HL-60 (cell line): ENCODE measurements around the gene FAS.

Source experiments
- DNase-seq, 2 experiments: peaks; one replicate each; pipeline ENCODE4 v3.0.0-alpha.2; 2010 to 2020; ENCODE audit warnings: low read depth in 1 of 2, low spot score in 1 of 2
- H3K27ac ChIP-seq: fragments of 250-450 bp; sonication (Bioruptor Pico); replicated peaks from 2 replicates; pipeline ENCODE4 v1.5.1; 2020; ENCODE audit warnings: mild to moderate bottlenecking, moderate library complexity
- H3K27me3 ChIP-seq: fragments of 250-450 bp; sonication (Bioruptor Pico); 2 replicates; pipeline ENCODE4 v1.5.1; 2021; ENCODE audit warnings: mild to moderate bottlenecking, moderate library complexity; ENCODE audit not compliant: insufficient read depth, poor library complexity, severe bottlenecking
- H3K4me3 ChIP-seq: replicated peaks from 2 replicates; pipeline ENCODE4 v1.5.1; 2011; ENCODE audit warnings: mild to moderate bottlenecking, control low read depth, low read length; ENCODE audit not compliant: insufficient read depth
- GABPA ChIP-seq: IDR thresholded peaks from 2 replicates; pipeline ENCODE4 v1.6.1; 2012; ENCODE audit warnings: low read depth
- POLR2AphosphoS5 ChIP-seq: IDR thresholded peaks from 2 replicates; pipeline ENCODE4 v1.6.1; 2012; ENCODE audit warnings: low read depth
- REST ChIP-seq: IDR thresholded peaks from 2 replicates; pipeline ENCODE4 v1.6.1; 2012; ENCODE audit warnings: low read depth; ENCODE audit not compliant: insufficient replicate concordance
- SPI1 ChIP-seq: IDR thresholded peaks from 2 replicates; pipeline ENCODE4 v1.6.1; 2012; ENCODE audit warnings: low read depth, mild to moderate bottlenecking, borderline replicate concordance
- TF ChIP-seq, protein P1 (sequence below): IDR thresholded peaks from one replicate; pipeline ENCODE4 v1.5.1; 2011; ENCODE audit warnings: low read length, control low read depth, inconsistent platforms; ENCODE audit not compliant: insufficient read depth

Gene FAS

DNA sequence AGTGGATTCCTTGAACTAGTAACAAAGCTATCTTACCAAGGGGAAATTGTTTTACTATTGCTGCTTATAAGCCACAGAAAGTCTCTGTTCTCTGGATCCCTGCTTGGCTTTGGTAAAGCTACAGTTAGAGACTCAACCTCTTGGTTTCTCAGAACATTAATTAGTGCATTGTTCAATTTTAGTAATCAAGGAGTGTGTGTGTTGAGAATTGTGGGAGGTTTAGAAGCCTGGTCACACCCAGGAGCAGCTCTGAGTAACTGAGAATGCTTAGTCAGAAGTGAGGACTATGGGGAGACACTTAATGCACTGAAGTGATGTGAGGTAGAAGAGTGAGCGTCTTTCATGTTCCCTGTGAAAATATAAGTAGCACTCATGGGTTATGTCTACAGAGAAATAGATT, 29.8 kb upstream of the FAS start:
- no peaks in the 10 kb centered on the region for H3K27me3 ChIP-seq
- DNase-seq, result no peak
- TF ChIP-seq, protein P1, sequence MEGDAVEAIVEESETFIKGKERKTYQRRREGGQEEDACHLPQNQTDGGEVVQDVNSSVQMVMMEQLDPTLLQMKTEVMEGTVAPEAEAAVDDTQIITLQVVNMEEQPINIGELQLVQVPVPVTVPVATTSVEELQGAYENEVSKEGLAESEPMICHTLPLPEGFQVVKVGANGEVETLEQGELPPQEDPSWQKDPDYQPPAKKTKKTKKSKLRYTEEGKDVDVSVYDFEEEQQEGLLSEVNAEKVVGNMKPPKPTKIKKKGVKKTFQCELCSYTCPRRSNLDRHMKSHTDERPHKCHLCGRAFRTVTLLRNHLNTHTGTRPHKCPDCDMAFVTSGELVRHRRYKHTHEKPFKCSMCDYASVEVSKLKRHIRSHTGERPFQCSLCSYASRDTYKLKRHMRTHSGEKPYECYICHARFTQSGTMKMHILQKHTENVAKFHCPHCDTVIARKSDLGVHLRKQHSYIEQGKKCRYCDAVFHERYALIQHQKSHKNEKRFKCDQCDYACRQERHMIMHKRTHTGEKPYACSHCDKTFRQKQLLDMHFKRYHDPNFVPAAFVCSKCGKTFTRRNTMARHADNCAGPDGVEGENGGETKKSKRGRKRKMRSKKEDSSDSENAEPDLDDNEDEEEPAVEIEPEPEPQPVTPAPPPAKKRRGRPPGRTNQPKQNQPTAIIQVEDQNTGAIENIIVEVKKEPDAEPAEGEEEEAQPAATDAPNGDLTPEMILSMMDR, result no peak
- TF ChIP-seq POLR2AphosphoS5 (no peak), REST (no peak), GABPA (no peak), SPI1 (no peak)
- no peak overlapping the region for H3K27ac ChIP-seq
- no peak overlapping the region for H3K4me3 ChIP-seq

DNA sequence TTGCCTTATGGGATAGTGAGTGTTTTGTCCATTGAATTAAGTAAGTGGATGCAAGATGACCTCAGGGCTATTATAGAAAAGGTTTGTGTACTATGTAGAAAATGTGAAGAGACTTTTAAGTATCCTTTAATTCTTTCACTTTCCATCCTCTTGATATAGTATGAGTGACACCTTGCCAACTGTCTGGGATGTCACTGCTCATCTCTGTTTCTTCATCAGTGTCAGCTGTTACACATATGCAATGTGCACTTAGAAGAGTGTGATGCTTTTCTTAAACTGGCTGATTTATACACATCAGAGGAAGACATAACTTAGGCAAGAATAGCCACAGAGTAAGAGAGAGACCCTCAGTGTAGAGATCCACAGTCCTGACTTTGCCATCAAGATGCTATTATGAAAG, 29.3 kb upstream of the FAS start:
- Histone ChIP-seq H3K27ac (no peak overlapping the region), H3K27me3 (no peaks in the 10 kb centered on the region)
- no peak for TF ChIP-seq GABPA
- no peak for TF ChIP-seq SPI1
- TF ChIP-seq POLR2AphosphoS5, result no peak
- no peak for TF ChIP-seq REST
- TF ChIP-seq, protein P1, result no peak

DNA sequence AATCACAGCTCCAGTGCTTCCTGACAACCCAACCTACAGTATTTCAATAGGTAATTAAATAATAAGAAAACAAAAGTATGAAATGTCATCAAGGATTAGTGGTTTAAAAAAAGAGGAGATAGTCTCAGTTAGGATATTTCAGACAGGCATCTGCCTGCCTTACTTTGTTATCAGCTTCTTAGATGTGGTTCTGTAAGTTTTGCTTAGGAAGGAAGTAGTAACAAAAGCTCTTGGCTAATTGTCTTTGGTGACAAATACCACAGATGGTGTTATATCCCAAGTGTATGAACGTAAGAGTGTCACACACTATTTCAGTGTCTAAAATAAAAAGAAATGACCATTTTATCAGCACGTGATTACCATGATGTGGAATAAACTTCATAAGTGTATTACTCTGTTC, 28.3 kb upstream of the FAS start:
- Histone ChIP-seq H3K27ac (no peak overlapping the region), H3K27me3 (no peaks in the 10 kb centered on the region), H3K4me3 (no peak overlapping the region)
- DNase-seq, result no peak
- no peak for TF ChIP-seq POLR2AphosphoS5
- TF ChIP-seq GABPA, result no peak
- TF ChIP-seq, protein P1, result no peak

More for the DNA sequence above, 29.3 kb upstream of the FAS start:
- no peak overlapping the region for H3K4me3 ChIP-seq
- no peak for DNase-seq

- no peak overlapping the region for H3K27ac ChIP-seq
- TF ChIP-seq SPI1 (no peak), POLR2AphosphoS5 (no peak), GABPA (no peak), REST (no peak)
- TF ChIP-seq, protein P1, result no peak
- DNase-seq, result no peak
- H3K4me3 ChIP-seq, result no peak overlapping the region
- H3K27me3 ChIP-seq, result no peaks in the 10 kb centered on the region
These were observed 27.3 kb upstream of the FAS start for GRCh38 chr10:88963318-88963717.
